HL-60 (cell line): ENCODE data around the gene NRK.

Experiments
- DNase-seq, 2 experiments: peaks; one replicate each; pipeline ENCODE4 v3.0.0-alpha.2; 2010 to 2020; ENCODE audit warnings: low read depth in 1 of 2, low spot score in 1 of 2
- H3K27ac ChIP-seq: fragments of 250-450 bp; sonication (Bioruptor Pico); replicated peaks from 2 replicates; pipeline ENCODE4 v1.5.1; 2020; ENCODE audit warnings: mild to moderate bottlenecking, moderate library complexity
- H3K27me3 ChIP-seq: fragments of 250-450 bp; sonication (Bioruptor Pico); 2 replicates; pipeline ENCODE4 v1.5.1; 2021; ENCODE audit warnings: mild to moderate bottlenecking, moderate library complexity; ENCODE audit not compliant: insufficient read depth, poor library complexity, severe bottlenecking
- H3K4me3 ChIP-seq: replicated peaks from 2 replicates; pipeline ENCODE4 v1.5.1; 2011; ENCODE audit warnings: mild to moderate bottlenecking, control low read depth, low read length; ENCODE audit not compliant: insufficient read depth
- GABPA ChIP-seq: IDR thresholded peaks from 2 replicates; pipeline ENCODE4 v1.6.1; 2012; ENCODE audit warnings: low read depth
- POLR2AphosphoS5 ChIP-seq: IDR thresholded peaks from 2 replicates; pipeline ENCODE4 v1.6.1; 2012; ENCODE audit warnings: low read depth
- REST ChIP-seq: IDR thresholded peaks from 2 replicates; pipeline ENCODE4 v1.6.1; 2012; ENCODE audit warnings: low read depth; ENCODE audit not compliant: insufficient replicate concordance
- SPI1 ChIP-seq: IDR thresholded peaks from 2 replicates; pipeline ENCODE4 v1.6.1; 2012; ENCODE audit warnings: low read depth, mild to moderate bottlenecking, borderline replicate concordance
- TF ChIP-seq, protein P1 (sequence below): IDR thresholded peaks from one replicate; pipeline ENCODE4 v1.5.1; 2011; ENCODE audit warnings: low read length, control low read depth, inconsistent platforms; ENCODE audit not compliant: insufficient read depth

The NRK gene

DNA sequence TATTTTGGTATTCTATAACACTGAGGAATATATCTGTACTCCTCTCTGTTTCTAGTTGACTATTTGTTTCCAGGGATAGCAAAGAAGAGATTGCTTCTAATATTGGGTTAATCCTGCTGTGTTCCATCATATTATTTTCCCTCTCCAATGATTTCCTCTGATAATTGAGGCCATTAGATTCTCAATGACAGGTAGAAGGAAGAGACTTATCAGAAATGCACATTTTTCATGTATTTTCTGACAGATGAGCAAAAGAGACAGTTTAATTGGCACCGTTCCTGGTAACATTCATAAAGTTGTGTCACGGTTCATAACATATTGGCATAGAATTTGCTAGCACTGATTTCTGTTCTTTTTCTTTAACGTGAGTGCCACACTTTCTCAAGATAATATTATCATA is 58.2 kb downstream of the NRK start:
- no peak for DNase-seq
- TF ChIP-seq SPI1 (no peak), REST (no peak), GABPA (no peak), POLR2AphosphoS5 (no peak)
- TF ChIP-seq, protein P1, sequence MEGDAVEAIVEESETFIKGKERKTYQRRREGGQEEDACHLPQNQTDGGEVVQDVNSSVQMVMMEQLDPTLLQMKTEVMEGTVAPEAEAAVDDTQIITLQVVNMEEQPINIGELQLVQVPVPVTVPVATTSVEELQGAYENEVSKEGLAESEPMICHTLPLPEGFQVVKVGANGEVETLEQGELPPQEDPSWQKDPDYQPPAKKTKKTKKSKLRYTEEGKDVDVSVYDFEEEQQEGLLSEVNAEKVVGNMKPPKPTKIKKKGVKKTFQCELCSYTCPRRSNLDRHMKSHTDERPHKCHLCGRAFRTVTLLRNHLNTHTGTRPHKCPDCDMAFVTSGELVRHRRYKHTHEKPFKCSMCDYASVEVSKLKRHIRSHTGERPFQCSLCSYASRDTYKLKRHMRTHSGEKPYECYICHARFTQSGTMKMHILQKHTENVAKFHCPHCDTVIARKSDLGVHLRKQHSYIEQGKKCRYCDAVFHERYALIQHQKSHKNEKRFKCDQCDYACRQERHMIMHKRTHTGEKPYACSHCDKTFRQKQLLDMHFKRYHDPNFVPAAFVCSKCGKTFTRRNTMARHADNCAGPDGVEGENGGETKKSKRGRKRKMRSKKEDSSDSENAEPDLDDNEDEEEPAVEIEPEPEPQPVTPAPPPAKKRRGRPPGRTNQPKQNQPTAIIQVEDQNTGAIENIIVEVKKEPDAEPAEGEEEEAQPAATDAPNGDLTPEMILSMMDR: no peak

GRCh38 chrX:105882581-105883275 is 60.4 kb downstream of the NRK start:
- no peak for DNase-seq
- H3K4me3 ChIP-seq: no peak overlapping the region
- no peaks in the 10 kb centered on the region for H3K27me3 ChIP-seq
- TF ChIP-seq GABPA (no peak), POLR2AphosphoS5 (no peak), SPI1 (no peak), REST (no peak)
- TF ChIP-seq, protein P1: no peak
- H3K27ac ChIP-seq: no peak overlapping the region

More for the DNA sequence above, 58.2 kb downstream of the NRK start:
- Histone ChIP-seq H3K27ac (no peak overlapping the region), H3K4me3 (no peak overlapping the region), H3K27me3 (no peaks in the 10 kb centered on the region)

GRCh38 chrX:105894721-105895120 is 72.4 kb downstream of the NRK start:
- Histone ChIP-seq H3K4me3 (no peak overlapping the region), H3K27me3 (no peaks in the 10 kb centered on the region), H3K27ac (no peak overlapping the region)
- no peak for DNase-seq
- TF ChIP-seq, protein P1: no peak
- TF ChIP-seq SPI1: no peak
- TF ChIP-seq GABPA: no peak
- no peak for TF ChIP-seq REST
- no peak for TF ChIP-seq POLR2AphosphoS5
